Measurements from ENCODE around the gene MTMR8.

MTMR8 gene

GRCh38 chrX:64230123-64230970, 164.9 kb downstream of the MTMR8 start, which contains the start of gene ASB12:
Gene ASB12 (minus strand): TSS chrX:64230607. CDS start chrX:64225650, 4,957 bp downstream.
- Mint-ChIP-seq H3K4me1 (no peaks in the 10 kb centered on the region), H3K27me3 (no peaks in the 10 kb centered on the region), H3K9me3 (no peaks in the 10 kb centered on the region), H3K4me3 (no peak within 1 kb of the TSS), H3K36me3 (ENCODE audit: insufficient read depth) (no peaks in the 10 kb centered on the region), H3K27ac (ENCODE audit: low read depth) (no peak within 1 kb of the TSS)
- ATAC-seq (replicated peaks; ENCODE audit: extremely low read depth, poor library complexity, severe bottlenecking) (no peak), DNase-seq (ENCODE audit: low spot score in 2 of 2) (no peak)

- DNase-seq (ENCODE audit: low spot score in 2 of 2) (no peak), ATAC-seq (replicated peaks; ENCODE audit: extremely low read depth, poor library complexity, severe bottlenecking) (no peak)
- Mint-ChIP-seq H3K9me3 (no peaks in the 10 kb centered on the region), H3K27me3 (no peaks in the 10 kb centered on the region), H3K4me3 (no peak overlapping the region), H3K36me3 (ENCODE audit: insufficient read depth) (no peaks in the 10 kb centered on the region), H3K4me1 (no peaks in the 10 kb centered on the region), H3K27ac (ENCODE audit: low read depth) (no peak overlapping the region)
These were observed 166.1 kb downstream of the MTMR8 start for GRCh38 chrX:64229154-64229553.

All from central memory CD8-positive, alpha-beta T cell (primary cell).